Measurements from ENCODE around the gene OR5AL1.
"Not testable (repeated sequence)": the region's sequence is repeated elsewhere in the genome, so short reads cannot be mapped to it uniquely, and the experiment has no call there.

OR5AL1 gene

GRCh38 chr11:56412396-56412795 lies at the start of gene OR5AL1:
Gene OR5AL1, plus strand, starts transcription at chr11:56412696.
- H3K4me3 ChIP-seq (ENCODE audit: low read depth, low read length): no peak within 1 kb of the TSS
- TF ChIP-seq CTCF (IDR thresholded peaks at IDR 0.05; ENCODE audit: low read depth, low read length, missing control alignments): no peak
- in situ Hi-C loops (cut with HindIII; ENCODE audit: low sequenced_read_pairs): no loop called here
- no peak for DNase-seq (ENCODE audit: low read depth)

- no peak within 1 kb of the TSS for H3K4me3 ChIP-seq (ENCODE audit: low read depth, low read length)
- in situ Hi-C loops (cut with HindIII; ENCODE audit: low sequenced_read_pairs): no loop called here
- no peak for TF ChIP-seq CTCF (IDR thresholded peaks at IDR 0.05; ENCODE audit: low read depth, low read length, missing control alignments)
- no peak for DNase-seq (ENCODE audit: low read depth)
Measured at GRCh38 chr11:56375324-56375723, 37.2 kb upstream of the OR5AL1 start, which contains the start of gene OR8U1. Gene OR8U1, plus strand, starts transcription at chr11:56375624. Its CDS starts 0 bp downstream, at chr11:56375624.

GRCh38 chr11:56380120-56380519 lies 32.4 kb upstream of the OR5AL1 start:
- TF ChIP-seq CTCF (IDR thresholded peaks at IDR 0.05; ENCODE audit: low read depth, low read length, missing control alignments): no peak
- H3K4me3 ChIP-seq (ENCODE audit: low read depth, low read length): no peak overlapping the region

GRCh38 chr11:56394381-56394780 lies 18.1 kb upstream of the OR5AL1 start:
- no peak for DNase-seq (ENCODE audit: low read depth)
- TF ChIP-seq CTCF (IDR thresholded peaks at IDR 0.05; ENCODE audit: low read depth, low read length, missing control alignments): no peak
- H3K4me3 ChIP-seq (ENCODE audit: low read depth, low read length): no peak overlapping the region
- in situ Hi-C loops (cut with HindIII; ENCODE audit: low sequenced_read_pairs): no loop called here

More at GRCh38 chr11:56380120-56380519, 32.4 kb upstream of the OR5AL1 start:
- DNase-seq (ENCODE audit: low read depth): no peak
- in situ Hi-C loops (cut with HindIII; ENCODE audit: low sequenced_read_pairs): no loop called here

- no peak for DNase-seq (ENCODE audit: low read depth)
- in situ Hi-C loops (cut with HindIII; ENCODE audit: low sequenced_read_pairs): no loop called here
- no peak overlapping the region for H3K4me3 ChIP-seq (ENCODE audit: low read depth, low read length)
- no peak for TF ChIP-seq CTCF (IDR thresholded peaks at IDR 0.05; ENCODE audit: low read depth, low read length, missing control alignments)
Measured at GRCh38 chr11:56396047-56396446, 16.4 kb upstream of the OR5AL1 start.

- H3K4me3 ChIP-seq (ENCODE audit: low read depth, low read length); DNase-seq (ENCODE audit: low read depth); in situ Hi-C loops (cut with HindIII; ENCODE audit: low sequenced_read_pairs): not testable (repeated sequence)
Measured at GRCh38 chr11:56401858-56402461, 10.5 kb upstream of the OR5AL1 start.

GRCh38 chr11:56404393-56404792 lies 8.1 kb upstream of the OR5AL1 start:
- no peak for TF ChIP-seq CTCF (IDR thresholded peaks at IDR 0.05; ENCODE audit: low read depth, low read length, missing control alignments)
- no peak overlapping the region for H3K4me3 ChIP-seq (ENCODE audit: low read depth, low read length)
- in situ Hi-C loops (cut with HindIII; ENCODE audit: low sequenced_read_pairs): no loop called here
- DNase-seq (ENCODE audit: low read depth): no peak

Data from astrocyte of the cerebellum (primary cell).